Measurements from ENCODE around the gene SFMBT1. TPM values are rescaled to one million over a fixed set of nuclear protein-coding genes. Genes with fewer than 3 reads are reported as not detected.

Gene SFMBT1
- total RNA-seq, 5 donors from 2014 or later (not counting 1 experiment from before 2014, with no cell fraction given): 30.3 to 42.7 (median 37.7) TPM

GRCh38 chr3:52859686-52860423, 186.0 kb downstream of the SFMBT1 start:
- ChIA-PET POLR2A (no interaction called here), CTCF (interaction anchor here in 1 of 2 donors (0.7 kb wide), 1 partner anchor 11 kb away, joined by 3 read pairs; no protein-coding TSS in a partner anchor)
- H3K4me1 ChIP-seq (ENCODE audit: control insufficient read depth in 1 of 2, extremely low read depth in 1 of 2, insufficient read depth in 2 of 2, low read length in 2 of 2): no peaks in the 10 kb centered on the region
- no peaks in the 10 kb centered on the region for H3K9me3 ChIP-seq
- 95% methylated on average over 6 of the region's 8 CpGs for WGBS (ENCODE audit: insufficient coverage)
- Mint-ChIP-seq H3K36me3 (peaks cover 34% of the 10 kb centered on the region), H3K4me1 (peaks cover 0 to 5% (median 3%) of the 10 kb centered on the region in 3 donors), H3K27ac (no peak overlapping the region), H3K27me3 (no peaks in the 10 kb centered on the region), H3K9me3 (peaks cover 0 to 3% (median 3%) of the 10 kb centered on the region in 3 donors), H3K4me3 (no peak overlapping the region)
- H3K27ac ChIP-seq (ENCODE audit: low read length): no peak overlapping the region
- H3K4me3 ChIP-seq (ENCODE audit: control insufficient read depth in 1 of 2, extremely low read depth in 1 of 2, low read length in 1 of 2): no peak overlapping the region
- no peak for DNase-seq
- no peaks in the 10 kb centered on the region for H3K27me3 ChIP-seq (replicated peaks in 1 of 2; ENCODE audit: control insufficient read depth in 2 of 2, extremely low read depth in 1 of 2, insufficient read depth in 2 of 2, low read length in 1 of 2)
- no peak for ATAC-seq (replicated peaks in 1 of 4)
- peaks cover 8 to 13% of the 10 kb centered on the region in 2 donors for H3K36me3 ChIP-seq (ENCODE audit: control insufficient read depth in 2 of 2, extremely low read depth in 1 of 2, insufficient read depth in 1 of 2, low read length in 1 of 2)

- H3K4me1 ChIP-seq (ENCODE audit: control insufficient read depth in 1 of 2, extremely low read depth in 1 of 2, insufficient read depth in 2 of 2, low read length in 2 of 2): no peaks in the 10 kb centered on the region
- no peak overlapping the region for H3K27ac ChIP-seq (ENCODE audit: low read length)
- no peak overlapping the region for H3K4me3 Mint-ChIP-seq
- H3K4me3 ChIP-seq (ENCODE audit: control insufficient read depth in 1 of 2, extremely low read depth in 1 of 2, low read length in 1 of 2): no peak overlapping the region
- POLR2A ChIA-PET: no interaction called here
- H3K36me3 ChIP-seq (ENCODE audit: control insufficient read depth in 2 of 2, extremely low read depth in 1 of 2, insufficient read depth in 1 of 2, low read length in 1 of 2): peaks cover 13 to 20% of the 10 kb centered on the region in 2 donors
- CTCF ChIA-PET: no interaction called here
- DNase-seq: no peak
- 100% methylated on average over 3 of the region's 5 CpGs for WGBS (ENCODE audit: insufficient coverage)
- H3K27me3 Mint-ChIP-seq: no peaks in the 10 kb centered on the region
- H3K4me1 Mint-ChIP-seq: peaks cover 0 to 5% (median 1%) of the 10 kb centered on the region in 3 donors
- no peak for ATAC-seq (replicated peaks in 1 of 4)
- no peaks in the 10 kb centered on the region for H3K9me3 Mint-ChIP-seq
- no peaks in the 10 kb centered on the region for H3K27me3 ChIP-seq (replicated peaks in 1 of 2; ENCODE audit: control insufficient read depth in 2 of 2, extremely low read depth in 1 of 2, insufficient read depth in 2 of 2, low read length in 1 of 2)
- H3K36me3 Mint-ChIP-seq: peaks cover 24% of the 10 kb centered on the region
- H3K9me3 ChIP-seq: no peaks in the 10 kb centered on the region
- H3K27ac Mint-ChIP-seq: no peak overlapping the region
Observed at GRCh38 chr3:52857864-52858263, 188.0 kb downstream of the SFMBT1 start.

- Mint-ChIP-seq H3K27me3 (no peaks in the 10 kb centered on the region), H3K9me3 (no peaks in the 10 kb centered on the region), H3K36me3 (peaks cover 23% of the 10 kb centered on the region), H3K27ac (no peak overlapping the region), H3K4me1 (peaks cover 0 to 2% (median 1%) of the 10 kb centered on the region in 3 donors), H3K4me3 (no peak overlapping the region)
- peaks cover 14 to 27% of the 10 kb centered on the region in 2 donors for H3K36me3 ChIP-seq (ENCODE audit: control insufficient read depth in 2 of 2, extremely low read depth in 1 of 2, insufficient read depth in 1 of 2, low read length in 1 of 2)
- DNase-seq: no peak
- no peak overlapping the region for H3K27ac ChIP-seq (ENCODE audit: low read length)
- POLR2A ChIA-PET: no interaction called here
- ATAC-seq (replicated peaks in 1 of 4): no peak
- H3K9me3 ChIP-seq: no peaks in the 10 kb centered on the region
- H3K27me3 ChIP-seq (replicated peaks in 1 of 2; ENCODE audit: control insufficient read depth in 2 of 2, extremely low read depth in 1 of 2, insufficient read depth in 2 of 2, low read length in 1 of 2): no peaks in the 10 kb centered on the region
- WGBS (ENCODE audit: insufficient coverage): no CpG with 5 or more reads among the region's 3 CpGs
- no peak overlapping the region for H3K4me3 ChIP-seq (ENCODE audit: control insufficient read depth in 1 of 2, extremely low read depth in 1 of 2, low read length in 1 of 2)
- H3K4me1 ChIP-seq (ENCODE audit: control insufficient read depth in 1 of 2, extremely low read depth in 1 of 2, insufficient read depth in 2 of 2, low read length in 2 of 2): no peaks in the 10 kb centered on the region
- CTCF ChIA-PET: no interaction called here
Observed at GRCh38 chr3:52857133-52857532, 188.7 kb downstream of the SFMBT1 start.

GRCh38 chr3:52856666-52857065, 189.2 kb downstream of the SFMBT1 start:
- POLR2A ChIA-PET: no interaction called here
- CTCF ChIA-PET: no interaction called here
- 100% methylated on average over 2 of the region's 5 CpGs for WGBS (ENCODE audit: insufficient coverage)

GRCh38 chr3:52854013-52854412, 191.9 kb downstream of the SFMBT1 start:
- Mint-ChIP-seq H3K36me3 (peaks cover 28% of the 10 kb centered on the region), H3K9me3 (no peaks in the 10 kb centered on the region), H3K27me3 (no peaks in the 10 kb centered on the region), H3K4me3 (no peak overlapping the region), H3K27ac (no peak overlapping the region), H3K4me1 (no peaks in the 10 kb centered on the region)
- CTCF ChIA-PET: interaction anchor here in 1 of 2 donors (0.7 kb wide), 1 partner anchor 9 kb away, joined by 3 read pairs; no protein-coding TSS in a partner anchor
- no peaks in the 10 kb centered on the region for H3K27me3 ChIP-seq (replicated peaks in 1 of 2; ENCODE audit: control insufficient read depth in 2 of 2, extremely low read depth in 1 of 2, insufficient read depth in 2 of 2, low read length in 1 of 2)
- H3K9me3 ChIP-seq: no peaks in the 10 kb centered on the region
- no peaks in the 10 kb centered on the region for H3K4me1 ChIP-seq (ENCODE audit: control insufficient read depth in 1 of 2, extremely low read depth in 1 of 2, insufficient read depth in 2 of 2, low read length in 2 of 2)
- POLR2A ChIA-PET: no interaction called here
- DNase-seq: no peak
- peaks cover 17 to 45% of the 10 kb centered on the region in 2 donors for H3K36me3 ChIP-seq (ENCODE audit: control insufficient read depth in 2 of 2, extremely low read depth in 1 of 2, insufficient read depth in 1 of 2, low read length in 1 of 2)
- H3K4me3 ChIP-seq (ENCODE audit: control insufficient read depth in 1 of 2, extremely low read depth in 1 of 2, low read length in 1 of 2): no peak overlapping the region
- H3K27ac ChIP-seq (ENCODE audit: low read length): no peak overlapping the region
- no peak for ATAC-seq (replicated peaks in 1 of 4)
- WGBS (ENCODE audit: insufficient coverage): no CpG with 5 or more reads among the region's 2 CpGs

More at GRCh38 chr3:52856666-52857065, 189.2 kb downstream of the SFMBT1 start:
- no peaks in the 10 kb centered on the region for H3K9me3 ChIP-seq
- H3K4me3 ChIP-seq (ENCODE audit: control insufficient read depth in 1 of 2, extremely low read depth in 1 of 2, low read length in 1 of 2): no peak overlapping the region
- H3K27me3 ChIP-seq (replicated peaks in 1 of 2; ENCODE audit: control insufficient read depth in 2 of 2, extremely low read depth in 1 of 2, insufficient read depth in 2 of 2, low read length in 1 of 2): no peaks in the 10 kb centered on the region
- no peaks in the 10 kb centered on the region for H3K4me1 ChIP-seq (ENCODE audit: control insufficient read depth in 1 of 2, extremely low read depth in 1 of 2, insufficient read depth in 2 of 2, low read length in 2 of 2)
- DNase-seq (no peak), ATAC-seq (replicated peaks in 1 of 4) (no peak)
- H3K27ac Mint-ChIP-seq: no peak overlapping the region
- H3K9me3 Mint-ChIP-seq: no peaks in the 10 kb centered on the region
- H3K4me1 Mint-ChIP-seq: peaks cover 0 to 1% (median 0%) of the 10 kb centered on the region in 3 donors
- peaks cover 15 to 31% of the 10 kb centered on the region in 2 donors for H3K36me3 ChIP-seq (ENCODE audit: control insufficient read depth in 2 of 2, extremely low read depth in 1 of 2, insufficient read depth in 1 of 2, low read length in 1 of 2)
- H3K4me3 Mint-ChIP-seq: no peak overlapping the region
- no peaks in the 10 kb centered on the region for H3K27me3 Mint-ChIP-seq
- H3K27ac ChIP-seq (ENCODE audit: low read length): no peak overlapping the region
- H3K36me3 Mint-ChIP-seq: peaks cover 23% of the 10 kb centered on the region

Other genes with a start within 250 kb of the SFMBT1 start
- gene ITIH4, start 215.4 kb downstream of the SFMBT1 start, total RNA-seq: 10 to 100 TPM; 37.2 to 63.3 (median 41.0) TPM
- 10 to 100 TPM in 1 of 5 donors, 1 to 10 TPM in 4; 1.6 to 10.2 (median 4.1) TPM for gene MUSTN1, start 211.1 kb downstream of the SFMBT1 start, total RNA-seq
- gene STIMATE, start 148.5 kb downstream of the SFMBT1 start, total RNA-seq: 10 to 100 TPM; 37.3 to 61.8 (median 52.9) TPM
- gene RFT1, start 84.4 kb upstream of the SFMBT1 start, total RNA-seq: 10 to 100 TPM; 14.4 to 27.8 (median 26.6) TPM
- gene PRKCD, start 115.1 kb upstream of the SFMBT1 start, total RNA-seq: 10 to 100 TPM; 15.3 to 23.3 (median 19.2) TPM
- 100 to 1,000 TPM in 4 of 5 donors, 10 to 100 TPM in 1; 98.2 to 139 (median 118) TPM for gene TKT, start 209.9 kb upstream of the SFMBT1 start, total RNA-seq

Measured in T-cell (primary cell).